Suprapubic skin (tissue), 4 donors: Measurements from ENCODE around the gene CCDC144A. TPM values are rescaled to one million over a fixed set of nuclear protein-coding genes. Genes with fewer than 3 reads are reported as not detected.
A peak's percentile ranks its signal among the peaks of the same experiment; 100 is the strongest.
"Not testable (repeated sequence)": the region's sequence is repeated elsewhere in the genome, so short reads cannot be mapped to it uniquely, and the experiment has no call there.

Experiments used
- DNase-seq, 2 donors: peaks; one replicate each; pipeline ENCODE4 v3.0.0-alpha.2; 2019; ENCODE audit warnings: low spot score in 2 of 2
- H3K27ac ChIP-seq: fragments of 200-600 bp; sonication (generic); one replicate; pipeline ENCODE4 v1.5.1; 2019
- H3K27me3 ChIP-seq: fragments of 200-600 bp; sonication (generic); one replicate; pipeline ENCODE4 v1.5.1; 2019
- H3K36me3 ChIP-seq: fragments of 200-600 bp; sonication (generic); one replicate; pipeline ENCODE4 v1.5.1; 2019
- H3K4me1 ChIP-seq: fragments of 200-600 bp; sonication (generic); one replicate; pipeline ENCODE4 v1.5.1; 2019
- H3K4me3 ChIP-seq: fragments of 200-600 bp; sonication (generic); one replicate; pipeline ENCODE4 v1.5.1; 2019; ENCODE audit warnings: mild to moderate bottlenecking
- H3K9me3 ChIP-seq: fragments of 200-600 bp; sonication (generic); one replicate; pipeline ENCODE4 v1.5.1; 2019
- EP300 ChIP-seq: sonication (generic); formaldehyde crosslinking; IDR thresholded peaks from one replicate; pipeline ENCODE4 v1.6.1; 2017; ENCODE audit warnings: antibody characterized with exemption
- POLR2A ChIP-seq, 2 donors: fragments of 450-650 bp; IDR thresholded peaks; one replicate each; pipeline ENCODE4 v1.6.1; 2017; ENCODE audit warnings: antibody characterized with exemption in 2 of 2, mild to moderate bottlenecking in 2 of 2, moderate library complexity in 2 of 2
- POLR2AphosphoS5 ChIP-seq, 3 donors: sonication (generic); formaldehyde crosslinking; IDR thresholded peaks; one replicate each; pipeline ENCODE4 v1.6.1; 2017; ENCODE audit warnings: antibody characterized with exemption in 3 of 3
- WGBS: methylation state at CpG from one replicate; pipeline ENCODE4 v1.1.5; 2018; 5-methylcytosine and 5-hydroxymethylcytosine counted together
- total RNA-seq, 4 donors: library from RNA; depleted of rRNA; stranded (reverse); fragments of >200 nt; gene quantifications; one replicate each; pipeline ENCODE4 v1.1.0, GENCODE V29; 2016
- TF ChIP-seq, protein P1 (sequence below), 2 donors: fragments of 200-600 bp in 1 of 2; fragments of 450-650 bp in 1 of 2; sonication (generic) in 1 of 2; IDR thresholded peaks; one replicate each; pipeline ENCODE4 v1.5.1; 2016 to 2019; ENCODE audit warnings: antibody characterized with exemption in 2 of 2, mild to moderate bottlenecking in 1 of 2, moderate library complexity in 1 of 2

Gene CCDC144A
- total RNA-seq, 4 donors from 2014 or later = 1.2 to 6.2 (median 2.6) TPM

DNA sequence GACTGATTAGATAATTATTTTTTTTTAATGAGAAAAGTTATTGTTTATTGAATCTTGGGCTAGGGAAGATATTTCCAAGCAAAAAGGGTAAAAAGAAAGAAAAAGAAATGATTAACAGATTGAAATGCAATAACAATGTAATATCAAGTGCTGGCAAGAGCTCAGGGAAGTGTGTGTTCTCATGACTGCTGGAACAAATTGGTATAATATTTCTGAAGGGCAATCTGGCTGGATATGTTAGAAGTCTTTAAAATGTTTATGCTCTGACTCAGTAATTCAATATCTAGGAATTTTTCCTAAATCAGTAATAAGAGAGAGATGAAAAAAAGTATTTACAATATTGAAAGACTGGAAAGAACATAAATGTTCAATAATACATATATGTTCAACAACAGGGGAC lies 28.8 kb upstream of the CCDC144A start:
- Histone ChIP-seq H3K4me3 (no peak overlapping the region), H3K27me3 (no peaks in the 10 kb centered on the region)

DNA sequence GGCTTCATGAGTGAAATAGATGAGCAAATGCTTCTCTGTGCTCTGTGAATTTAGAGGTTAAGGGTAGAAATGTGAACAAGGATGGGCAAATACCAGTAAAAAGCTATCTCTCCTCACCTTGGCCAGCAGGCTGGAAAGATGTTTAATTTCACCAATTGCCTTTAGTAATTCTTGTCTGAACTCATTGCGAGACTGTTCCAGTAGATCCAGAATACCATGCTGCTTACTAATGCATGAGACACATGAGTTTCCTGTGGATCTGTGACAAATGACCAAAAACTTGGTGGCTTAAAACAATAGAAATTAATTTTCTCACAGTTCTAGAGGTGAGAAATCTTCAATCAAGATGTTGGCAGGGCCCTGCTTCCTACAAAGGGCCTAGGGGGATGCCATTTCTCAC lies 27.1 kb upstream of the CCDC144A start:
- Histone ChIP-seq H3K9me3 (no peaks in the 10 kb centered on the region), H3K4me1 (peaks cover 12% of the 10 kb centered on the region), H3K4me3 (no peak overlapping the region), H3K27ac (no peak overlapping the region), H3K27me3 (peaks cover 12% of the 10 kb centered on the region), H3K36me3 (no peaks in the 10 kb centered on the region)
- no peak for DNase-seq
- WGBS = 67% methylated on average over 1 of the region's 1 CpG
- TF ChIP-seq POLR2AphosphoS5 (IDR thresholded peaks at IDR 0.05) = no peak
- no peak for TF ChIP-seq POLR2A (IDR thresholded peaks at IDR 0.05)
- no peak for TF ChIP-seq EP300
- TF ChIP-seq, protein P1, sequence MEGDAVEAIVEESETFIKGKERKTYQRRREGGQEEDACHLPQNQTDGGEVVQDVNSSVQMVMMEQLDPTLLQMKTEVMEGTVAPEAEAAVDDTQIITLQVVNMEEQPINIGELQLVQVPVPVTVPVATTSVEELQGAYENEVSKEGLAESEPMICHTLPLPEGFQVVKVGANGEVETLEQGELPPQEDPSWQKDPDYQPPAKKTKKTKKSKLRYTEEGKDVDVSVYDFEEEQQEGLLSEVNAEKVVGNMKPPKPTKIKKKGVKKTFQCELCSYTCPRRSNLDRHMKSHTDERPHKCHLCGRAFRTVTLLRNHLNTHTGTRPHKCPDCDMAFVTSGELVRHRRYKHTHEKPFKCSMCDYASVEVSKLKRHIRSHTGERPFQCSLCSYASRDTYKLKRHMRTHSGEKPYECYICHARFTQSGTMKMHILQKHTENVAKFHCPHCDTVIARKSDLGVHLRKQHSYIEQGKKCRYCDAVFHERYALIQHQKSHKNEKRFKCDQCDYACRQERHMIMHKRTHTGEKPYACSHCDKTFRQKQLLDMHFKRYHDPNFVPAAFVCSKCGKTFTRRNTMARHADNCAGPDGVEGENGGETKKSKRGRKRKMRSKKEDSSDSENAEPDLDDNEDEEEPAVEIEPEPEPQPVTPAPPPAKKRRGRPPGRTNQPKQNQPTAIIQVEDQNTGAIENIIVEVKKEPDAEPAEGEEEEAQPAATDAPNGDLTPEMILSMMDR (IDR thresholded peaks at IDR 0.05) = no peak

More for the DNA sequence above, 28.8 kb upstream of the CCDC144A start:
- DNase-seq = no peak
- Histone ChIP-seq H3K27ac (no peak overlapping the region), H3K9me3 (no peaks in the 10 kb centered on the region), H3K4me1 (peaks cover 4% of the 10 kb centered on the region), H3K36me3 (no peaks in the 10 kb centered on the region)
- TF ChIP-seq EP300 (no peak), POLR2A (IDR thresholded peaks at IDR 0.05) (no peak), POLR2AphosphoS5 (IDR thresholded peaks at IDR 0.05) (no peak)
- TF ChIP-seq, protein P1 (IDR thresholded peaks at IDR 0.05) = no peak

DNA sequence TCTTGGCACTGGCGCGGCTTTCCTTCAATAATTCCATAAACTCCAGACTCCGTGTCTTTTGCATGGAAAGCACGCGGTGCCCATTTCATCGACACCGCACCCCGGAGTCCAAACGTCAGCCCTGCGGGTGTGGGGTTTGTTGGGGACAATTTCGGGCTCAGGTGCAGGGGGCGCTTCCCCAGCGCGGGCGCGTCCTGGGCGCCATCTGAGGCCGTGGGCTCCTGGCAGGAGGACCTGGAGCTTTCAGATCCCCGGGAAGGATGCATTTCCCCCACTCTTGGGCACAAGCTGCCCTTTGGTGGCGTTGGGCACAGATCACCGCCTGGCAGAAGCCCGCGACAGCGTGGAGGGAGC lies 23.5 kb upstream of the CCDC144A start:
- H3K4me3 ChIP-seq = peak overlapping the region; percentile 44
- 79% methylated on average over 19 of the region's 24 CpGs for WGBS
- not testable (repeated sequence) for H3K4me1 ChIP-seq, DNase-seq, H3K27ac ChIP-seq, H3K36me3 ChIP-seq, H3K9me3 ChIP-seq
- peaks cover 42% of the 10 kb centered on the region for H3K27me3 ChIP-seq

DNA sequence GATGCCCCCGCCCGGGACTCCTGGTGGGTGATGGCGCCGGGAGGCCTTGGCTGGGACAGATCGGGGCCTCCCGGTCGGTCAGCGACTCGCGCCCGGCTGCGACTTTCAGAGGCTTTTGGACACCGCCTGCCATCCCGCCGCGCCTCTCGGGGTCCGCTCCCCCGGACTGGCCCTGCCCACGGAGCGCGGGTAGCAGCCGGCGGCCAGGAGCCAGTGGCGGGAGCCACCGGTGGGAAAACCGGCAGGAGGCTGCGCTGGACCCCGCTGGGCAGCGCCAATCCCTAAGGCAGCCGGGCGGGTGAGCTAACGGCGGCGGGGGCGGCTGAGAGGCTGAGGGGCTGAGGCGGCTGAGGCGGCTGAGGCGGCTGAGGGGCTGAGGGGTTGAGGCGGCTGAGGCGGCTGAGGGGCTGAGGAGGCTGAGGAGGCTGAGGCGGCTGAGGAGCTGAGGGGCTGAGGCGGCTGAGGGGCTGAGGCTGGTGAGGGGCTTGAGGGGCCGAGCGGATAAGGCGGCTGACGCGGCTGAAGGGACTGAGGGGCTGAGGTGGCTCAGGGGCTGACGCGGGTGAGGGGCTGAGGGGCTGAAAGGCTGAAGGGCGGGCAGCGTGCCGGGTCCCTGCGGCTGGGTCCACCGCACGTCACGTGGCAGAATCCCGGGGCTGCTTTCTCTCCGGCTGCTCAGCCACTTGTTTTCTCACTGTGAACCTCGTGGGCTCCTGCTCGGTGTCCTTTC lies 23.0 kb upstream of the CCDC144A start:
- peak overlapping the region; percentile 44 for H3K4me3 ChIP-seq
- H3K9me3 ChIP-seq, H3K27ac ChIP-seq, H3K4me1 ChIP-seq, DNase-seq, H3K36me3 ChIP-seq: not testable (repeated sequence)
- 7% methylated on average over 32 of the region's 61 CpGs for WGBS
- H3K27me3 ChIP-seq = peaks cover 42% of the 10 kb centered on the region

DNA sequence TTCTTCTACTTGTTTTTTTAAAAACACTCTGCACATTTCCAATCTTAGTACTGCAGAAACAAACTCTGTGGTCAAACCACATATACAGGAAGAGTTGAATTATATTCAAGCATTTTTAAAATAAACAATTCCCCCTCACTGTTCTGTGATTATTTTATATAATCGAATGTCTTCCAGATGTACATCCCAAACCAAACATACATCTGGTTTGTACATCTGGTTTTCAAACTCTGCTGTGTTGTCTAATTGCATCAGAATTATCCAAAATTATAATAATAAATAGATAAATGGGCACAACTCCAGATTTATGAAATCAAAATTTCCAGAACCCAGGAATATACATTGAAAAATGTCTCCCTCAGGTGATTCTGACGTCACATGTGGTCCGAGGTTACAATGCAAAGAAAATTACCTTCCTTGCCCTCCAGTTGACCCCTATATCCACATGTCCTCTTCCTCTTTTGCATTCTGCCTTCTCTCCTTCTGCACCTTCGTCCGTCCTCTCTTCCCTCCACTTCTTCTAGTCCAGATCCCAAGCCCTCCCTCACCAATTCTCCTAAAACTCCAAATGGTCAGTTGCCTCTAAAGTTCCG lies 13.3 kb upstream of the CCDC144A start:
- no peaks in the 10 kb centered on the region for H3K36me3 ChIP-seq
- TF ChIP-seq, protein P1 (IDR thresholded peaks at IDR 0.05) = no peak
- no peak for TF ChIP-seq EP300
- peaks cover 4% of the 10 kb centered on the region for H3K27me3 ChIP-seq
- 84% methylated on average over 6 of the region's 6 CpGs for WGBS
- H3K4me1 ChIP-seq = no peaks in the 10 kb centered on the region
- no peaks in the 10 kb centered on the region for H3K9me3 ChIP-seq
- H3K27ac ChIP-seq = no peak overlapping the region
- no peak overlapping the region for H3K4me3 ChIP-seq
- DNase-seq = no peak

DNA sequence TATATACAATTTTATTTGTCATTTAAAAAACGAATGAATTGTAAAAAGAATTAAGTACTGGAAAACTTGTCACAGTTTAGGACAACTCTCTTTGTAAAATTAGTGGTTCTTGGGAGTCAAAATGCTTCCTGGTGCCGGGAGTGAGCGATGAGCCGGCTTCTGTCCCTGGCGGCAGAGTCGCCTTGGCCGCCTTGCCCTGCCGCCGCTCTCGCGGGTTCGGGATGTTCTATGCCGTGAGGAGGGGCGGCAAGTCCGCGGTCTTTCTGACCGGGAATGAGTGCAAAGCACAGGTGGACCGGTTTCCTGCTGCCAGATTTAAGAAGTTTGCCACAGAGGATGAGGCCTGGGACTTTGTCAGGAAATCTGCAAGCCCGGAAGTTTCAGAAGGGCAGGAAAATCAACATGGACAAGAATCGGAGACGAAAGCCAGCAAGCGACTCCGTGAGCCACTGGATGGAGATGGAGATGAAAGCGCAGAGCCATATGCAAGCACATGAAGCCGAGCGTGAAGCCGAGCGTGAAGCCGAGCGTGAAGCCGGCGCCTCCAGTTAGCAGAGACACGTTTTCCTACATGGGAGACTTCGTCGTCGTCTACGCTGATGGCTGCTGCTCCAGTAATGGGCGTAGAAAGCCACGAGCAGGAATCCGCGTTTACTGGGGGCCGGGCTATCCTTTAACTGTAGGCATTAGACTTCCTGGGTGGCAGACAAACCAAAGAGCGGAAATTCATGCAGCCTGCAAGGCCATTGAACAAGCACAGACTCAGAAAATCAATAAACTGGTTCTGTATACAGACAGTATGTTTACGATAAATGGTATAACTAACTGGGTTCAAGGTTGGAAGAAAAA lies 6.5 kb upstream of the CCDC144A start:
- not testable (repeated sequence) for H3K9me3 ChIP-seq, H3K4me1 ChIP-seq, DNase-seq, H3K36me3 ChIP-seq, H3K27ac ChIP-seq, H3K4me3 ChIP-seq
- 58% methylated on average over 44 of the region's 44 CpGs for WGBS
- peaks cover 13% of the 10 kb centered on the region for H3K27me3 ChIP-seq

DNA sequence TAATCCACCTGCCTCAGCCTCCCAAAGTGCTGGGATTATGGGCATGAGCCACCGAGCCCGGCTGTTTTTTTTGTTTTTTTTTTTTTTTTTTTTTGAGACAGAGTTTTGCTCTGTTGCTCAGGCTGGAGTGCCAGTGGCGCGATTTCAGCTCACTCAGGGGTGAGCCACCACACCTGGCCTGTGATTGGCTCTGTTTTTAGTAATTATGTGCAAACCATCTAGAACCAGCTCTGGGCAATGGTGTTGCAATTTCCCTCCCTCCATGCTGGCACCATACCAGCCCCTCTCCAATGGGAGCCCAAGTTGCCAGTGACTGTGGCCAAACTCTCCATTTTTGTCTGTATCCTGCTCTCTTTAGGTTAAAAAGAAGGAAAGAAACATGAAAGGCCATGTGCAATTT lies 4.0 kb upstream of the CCDC144A start:
- not testable (repeated sequence) for DNase-seq, H3K36me3 ChIP-seq, H3K4me3 ChIP-seq, H3K9me3 ChIP-seq, H3K27ac ChIP-seq, H3K4me1 ChIP-seq
- WGBS = 77% methylated on average over 4 of the region's 4 CpGs
- H3K27me3 ChIP-seq = peaks cover 13% of the 10 kb centered on the region

DNA sequence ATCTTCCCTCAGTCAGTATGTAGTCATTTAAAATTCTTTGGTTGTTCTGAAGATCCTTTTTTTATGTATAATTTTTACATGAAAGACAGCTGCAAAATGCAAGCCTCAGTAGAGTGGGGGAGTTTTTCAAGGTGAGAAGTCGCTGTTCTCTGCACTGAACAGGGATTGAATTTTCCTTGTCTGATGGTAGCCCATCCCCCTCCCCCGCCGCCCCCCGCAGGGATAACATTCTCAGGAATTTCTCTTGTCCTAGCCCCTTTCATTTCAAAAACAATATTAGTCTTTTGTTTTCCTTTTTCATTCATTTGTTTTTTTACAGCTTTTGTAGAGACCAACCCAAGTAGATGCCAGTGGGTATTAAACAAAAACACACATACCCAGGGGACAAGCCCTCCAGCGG lies 2.9 kb upstream of the CCDC144A start:
- WGBS = 72% methylated on average over 5 of the region's 5 CpGs
- not testable (repeated sequence) for H3K27me3 ChIP-seq, H3K27ac ChIP-seq, H3K36me3 ChIP-seq, H3K9me3 ChIP-seq, DNase-seq, H3K4me3 ChIP-seq, H3K4me1 ChIP-seq

DNA sequence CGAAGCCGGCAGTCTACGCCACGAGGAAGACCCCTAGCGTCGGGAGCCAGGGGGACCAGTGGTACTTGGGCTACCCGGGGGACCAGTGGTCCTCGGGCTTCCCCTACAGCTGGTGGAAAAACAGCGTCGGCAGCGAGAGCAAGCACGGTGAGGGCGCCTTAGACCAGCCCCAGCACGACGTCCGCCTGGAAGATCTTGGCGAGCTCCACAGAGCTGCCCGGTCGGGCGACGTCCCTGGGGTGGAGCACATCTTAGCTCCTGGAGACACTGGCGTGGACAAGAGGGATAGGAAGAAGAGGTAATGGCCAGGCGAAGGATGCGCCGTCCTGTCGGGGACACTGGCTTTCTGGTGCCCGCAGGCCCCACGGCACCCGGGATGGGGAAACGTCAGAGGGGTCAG lies 406 bp downstream of the CCDC144A start:
- H3K36me3 ChIP-seq, DNase-seq, H3K27me3 ChIP-seq, H3K4me1 ChIP-seq, H3K27ac ChIP-seq, H3K9me3 ChIP-seq: not testable (repeated sequence)
- 83% methylated on average over 28 of the region's 30 CpGs for WGBS
- peak overlapping the region; percentile 30 for H3K4me3 ChIP-seq

DNA sequence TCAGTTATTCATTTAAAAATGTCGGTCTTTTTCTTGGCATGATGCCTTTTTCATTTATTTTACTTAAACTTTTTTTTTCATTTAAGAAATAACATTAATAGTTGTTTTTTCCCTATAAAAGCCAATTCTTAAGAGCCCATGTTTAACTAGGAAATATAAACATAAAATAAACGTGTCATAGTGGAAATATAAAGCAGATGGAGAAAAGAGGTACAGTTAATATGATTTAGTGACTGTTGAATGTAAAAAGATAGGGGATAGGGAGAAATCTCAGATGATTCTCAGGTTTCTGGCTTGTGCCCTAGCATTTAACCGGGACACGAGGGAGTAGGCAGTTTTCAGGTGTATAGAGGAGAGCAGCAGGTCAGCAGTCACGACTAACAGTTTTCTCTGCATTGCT lies 7.6 kb downstream of the CCDC144A start:
- not testable (repeated sequence) for H3K4me3 ChIP-seq, DNase-seq, H3K9me3 ChIP-seq, H3K27me3 ChIP-seq, H3K27ac ChIP-seq, H3K4me1 ChIP-seq, H3K36me3 ChIP-seq
- 76% methylated on average over 5 of the region's 5 CpGs for WGBS
